Islet precursor cell (in vitro differentiated cells): Measurements from ENCODE around the gene TMEM176A.
A peak's percentile ranks its signal among the peaks of the same experiment; 100 is the strongest.
"Not testable (repeated sequence)": the region's sequence is repeated elsewhere in the genome, so short reads cannot be mapped to it uniquely, and the experiment has no call there.

Experiments
- DNase-seq: peaks from one replicate; pipeline ENCODE4 v3.0.0-alpha.2; 2018

Gene TMEM176A

GRCh38 chr7:150800581-150801241 is at the start of gene TMEM176A:
Gene TMEM176A, plus strand, starts transcription at chr7:150800769. Its CDS starts 782 bp downstream, at chr7:150801551.
- no peak for DNase-seq

GRCh38 chr7:150751702-150752101 is 48.9 kb upstream of the TMEM176A start:
- no peak for DNase-seq

- DNase-seq, result no peak
These were observed 47.3 kb upstream of the TMEM176A start for GRCh38 chr7:150753239-150753638.

- DNase-seq, result no peak
These were observed 46.6 kb upstream of the TMEM176A start for GRCh38 chr7:150753826-150754603.

GRCh38 chr7:150754951-150755350 is 45.6 kb upstream of the TMEM176A start:
- DNase-seq, result no peak

GRCh38 chr7:150755473-150756099 is 45.0 kb upstream of the TMEM176A start:
- no peak for DNase-seq

- no peak for DNase-seq
These were observed 44.4 kb upstream of the TMEM176A start for GRCh38 chr7:150756166-150756565.

- DNase-seq, result no peak
These were observed 43.7 kb upstream of the TMEM176A start for GRCh38 chr7:150756858-150757257.

GRCh38 chr7:150759479-150759878 is 41.1 kb upstream of the TMEM176A start:
- DNase-seq, result no peak

GRCh38 chr7:150766334-150766709 is 34.2 kb upstream of the TMEM176A start:
- DNase-seq, result no peak

- DNase-seq, result no peak
These were observed 30.8 kb upstream of the TMEM176A start for GRCh38 chr7:150769768-150770167.

- DNase-seq, result not testable (repeated sequence)
These were observed 26.4 kb upstream of the TMEM176A start for GRCh38 chr7:150774131-150774530.

GRCh38 chr7:150778014-150778737 is 22.4 kb upstream of the TMEM176A start:
- no peak for DNase-seq

- DNase-seq, result peak; percentile 85
These were observed 21.7 kb upstream of the TMEM176A start for GRCh38 chr7:150778738-150779301.

GRCh38 chr7:150780292-150780691 is 20.3 kb upstream of the TMEM176A start:
- DNase-seq, result no peak

GRCh38 chr7:150781103-150781502 is 19.5 kb upstream of the TMEM176A start:
- DNase-seq, result no peak

GRCh38 chr7:150781961-150782360 is 18.6 kb upstream of the TMEM176A start:
- no peak for DNase-seq

- no peak for DNase-seq
These were observed 16.3 kb upstream of the TMEM176A start for GRCh38 chr7:150784120-150784736.

- no peak for DNase-seq
These were observed 15.6 kb upstream of the TMEM176A start for GRCh38 chr7:150784954-150785353.

- DNase-seq, result no peak
These were observed 13.0 kb upstream of the TMEM176A start for GRCh38 chr7:150787321-150788281.
